AG09309 (cell line): ENCODE results near the gene KCTD13.

Source experiments
- DNase-seq: peaks from one replicate; pipeline ENCODE4 v3.0.0-alpha.2; 2010; ENCODE audit warnings: low read depth
- H3K4me3 ChIP-seq: 2 replicates; pipeline ENCODE4 v1.5.1; 2011; ENCODE audit warnings: mild to moderate bottlenecking, low read depth, low read length, moderate library complexity; ENCODE audit not compliant: control insufficient read depth
- CTCF ChIP-seq: IDR thresholded peaks from 2 replicates; pipeline ENCODE4 v1.5.1; 2011; ENCODE audit warnings: mild to moderate bottlenecking, low read depth, low read length, inconsistent platforms; ENCODE audit not compliant: insufficient read depth, control insufficient read depth; ENCODE audit errors: missing control alignments

Gene KCTD13

GRCh38 chr16:29906520-29907244 lies 19.3 kb downstream of the KCTD13 start:
- TF ChIP-seq CTCF, result no peak
- no peak overlapping the region for H3K4me3 ChIP-seq
- DNase-seq, result no peak

- TF ChIP-seq CTCF, result no peak
- H3K4me3 ChIP-seq, result no peak overlapping the region
- DNase-seq, result no peak
These were observed 20.4 kb downstream of the KCTD13 start for GRCh38 chr16:29905668-29906067.

GRCh38 chr16:29904947-29905346 lies 21.1 kb downstream of the KCTD13 start:
- no peak overlapping the region for H3K4me3 ChIP-seq
- no peak for TF ChIP-seq CTCF

GRCh38 chr16:29903590-29903989 lies 22.4 kb downstream of the KCTD13 start:
- no peak overlapping the region for H3K4me3 ChIP-seq
- DNase-seq, result no peak
- TF ChIP-seq CTCF, result no peak

More at GRCh38 chr16:29904947-29905346, 21.1 kb downstream of the KCTD13 start:
- DNase-seq, result no peak

- no peak for DNase-seq
- TF ChIP-seq CTCF, result no peak
- peak overlapping the region; percentile 72 for H3K4me3 ChIP-seq
These were observed 24.4 kb downstream of the KCTD13 start for GRCh38 chr16:29901607-29901945.

GRCh38 chr16:29900888-29901606 lies 25.0 kb downstream of the KCTD13 start:
- no peak for DNase-seq
- peak overlapping the region; percentile 72 for H3K4me3 ChIP-seq
- TF ChIP-seq CTCF, result no peak
